Cerebellar cortex (tissue), 1 donor: Measurements from ENCODE around the gene CLDN6.

Source experiments
- DNase-seq: peaks from one replicate; pipeline ENCODE4 v3.0.0-alpha.2; 2015; ENCODE audit warnings: low spot score

CLDN6 gene

DNA sequence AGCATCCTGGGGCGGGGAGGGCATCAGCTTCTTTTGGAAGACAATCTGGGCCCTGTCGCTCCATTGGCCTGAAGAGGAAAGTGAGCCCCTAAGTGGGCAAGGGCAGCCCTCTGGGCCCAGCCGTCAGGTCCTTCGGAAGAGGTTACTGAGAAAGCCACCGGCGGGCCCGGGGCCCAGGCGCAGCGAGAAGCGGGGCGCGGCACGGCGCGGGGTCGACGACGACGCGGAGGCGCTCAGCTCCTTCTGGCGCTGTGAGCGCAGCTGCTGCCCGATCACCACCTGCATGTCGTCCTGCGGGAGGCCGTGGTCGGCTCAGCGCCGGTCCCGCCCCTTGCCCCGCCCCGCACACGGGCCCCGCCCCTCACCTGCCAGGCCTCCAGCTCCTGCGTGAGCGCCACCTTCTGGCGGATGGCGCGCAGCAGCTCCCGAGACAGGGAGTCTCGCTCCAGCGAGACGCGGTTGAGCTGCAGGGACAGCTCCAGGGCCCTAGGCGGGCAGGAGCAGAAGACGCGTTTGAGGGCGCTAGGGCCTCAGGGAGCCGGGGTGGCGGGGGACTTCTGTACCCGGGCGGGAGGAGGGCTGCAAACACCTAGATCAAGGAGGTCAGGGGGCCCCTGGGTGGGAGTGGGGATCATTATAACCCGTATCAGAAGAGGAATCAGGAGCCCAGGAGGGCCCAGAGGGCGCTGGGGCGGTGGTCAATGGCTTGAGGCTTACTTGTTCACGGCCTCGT is 10.2 kb upstream of the CLDN6 start:
- peak; percentile 89 for DNase-seq

DNA sequence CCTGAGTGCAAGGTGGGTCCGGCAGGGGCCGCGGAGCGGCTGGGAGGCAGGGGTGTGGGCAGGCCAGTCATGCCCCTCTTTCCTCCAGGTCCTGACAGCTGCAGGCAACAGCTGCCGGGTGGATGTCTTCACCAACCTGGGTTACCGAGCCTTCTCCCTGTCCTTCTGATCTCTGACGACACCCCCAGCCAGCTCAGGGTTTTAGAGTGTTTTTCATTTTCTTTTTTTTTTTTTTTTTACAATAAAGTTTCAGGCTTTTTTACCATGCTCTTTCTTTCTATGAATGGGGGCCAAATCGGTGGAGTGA is 9.5 kb upstream of the CLDN6 start:
- no peak for DNase-seq

DNA sequence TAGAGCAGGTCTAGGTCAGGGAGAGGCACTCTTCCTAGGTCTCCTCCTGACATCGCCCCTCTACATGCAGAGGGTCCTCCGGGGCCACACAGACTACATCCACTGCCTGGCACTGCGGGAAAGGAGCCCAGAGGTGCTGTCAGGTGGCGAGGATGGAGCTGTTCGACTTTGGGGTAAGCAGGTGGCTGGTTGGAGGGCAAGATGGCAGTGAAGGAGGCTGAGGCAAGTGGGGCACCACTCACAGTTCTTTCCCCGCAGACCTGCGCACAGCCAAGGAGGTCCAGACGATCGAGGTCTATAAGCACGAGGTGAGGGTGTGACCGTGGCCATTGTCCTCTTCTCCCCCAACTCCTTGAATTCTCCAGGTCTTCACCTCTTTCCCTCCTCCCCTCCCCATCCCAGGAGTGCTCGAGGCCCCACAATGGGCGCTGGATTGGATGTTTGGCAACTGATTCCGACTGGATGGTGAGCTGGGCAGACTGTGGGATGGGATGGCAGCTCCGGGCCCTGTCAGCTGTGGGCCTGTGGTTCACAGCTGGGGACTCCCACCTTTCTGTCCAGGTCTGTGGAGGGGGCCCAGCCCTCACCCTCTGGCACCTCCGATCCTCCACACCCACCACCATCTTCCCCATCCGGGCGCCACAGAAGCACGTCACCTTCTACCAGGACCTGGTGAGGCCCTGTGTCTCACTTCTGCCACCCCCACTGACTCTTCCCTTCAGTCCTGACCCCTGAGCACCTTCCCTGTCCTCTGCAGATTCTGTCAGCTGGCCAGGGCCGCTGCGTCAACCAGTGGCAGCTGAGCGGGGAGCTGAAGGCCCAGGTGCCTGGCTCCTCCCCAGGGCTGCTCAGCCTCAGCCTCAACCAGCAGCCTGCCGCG is 8.9 kb upstream of the CLDN6 start:
- no peak for DNase-seq

DNA sequence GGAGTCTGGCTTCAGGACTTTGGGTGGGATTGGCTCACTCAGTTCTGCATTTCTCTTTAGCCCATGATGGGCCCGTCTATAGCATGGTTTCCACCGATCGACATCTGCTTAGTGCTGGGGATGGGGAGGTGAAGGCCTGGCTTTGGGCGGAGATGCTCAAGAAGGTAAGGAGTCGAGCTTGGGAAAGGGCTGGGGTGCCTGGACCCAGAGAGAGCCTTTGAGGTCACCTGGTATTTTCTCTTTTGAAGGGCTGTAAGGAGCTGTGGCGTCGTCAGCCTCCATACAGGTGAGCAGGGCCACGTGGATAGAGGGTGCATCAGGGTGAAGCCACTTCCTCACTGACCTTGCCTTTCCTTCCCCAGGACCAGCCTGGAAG is 8.0 kb upstream of the CLDN6 start:
- DNase-seq, result no peak

DNA sequence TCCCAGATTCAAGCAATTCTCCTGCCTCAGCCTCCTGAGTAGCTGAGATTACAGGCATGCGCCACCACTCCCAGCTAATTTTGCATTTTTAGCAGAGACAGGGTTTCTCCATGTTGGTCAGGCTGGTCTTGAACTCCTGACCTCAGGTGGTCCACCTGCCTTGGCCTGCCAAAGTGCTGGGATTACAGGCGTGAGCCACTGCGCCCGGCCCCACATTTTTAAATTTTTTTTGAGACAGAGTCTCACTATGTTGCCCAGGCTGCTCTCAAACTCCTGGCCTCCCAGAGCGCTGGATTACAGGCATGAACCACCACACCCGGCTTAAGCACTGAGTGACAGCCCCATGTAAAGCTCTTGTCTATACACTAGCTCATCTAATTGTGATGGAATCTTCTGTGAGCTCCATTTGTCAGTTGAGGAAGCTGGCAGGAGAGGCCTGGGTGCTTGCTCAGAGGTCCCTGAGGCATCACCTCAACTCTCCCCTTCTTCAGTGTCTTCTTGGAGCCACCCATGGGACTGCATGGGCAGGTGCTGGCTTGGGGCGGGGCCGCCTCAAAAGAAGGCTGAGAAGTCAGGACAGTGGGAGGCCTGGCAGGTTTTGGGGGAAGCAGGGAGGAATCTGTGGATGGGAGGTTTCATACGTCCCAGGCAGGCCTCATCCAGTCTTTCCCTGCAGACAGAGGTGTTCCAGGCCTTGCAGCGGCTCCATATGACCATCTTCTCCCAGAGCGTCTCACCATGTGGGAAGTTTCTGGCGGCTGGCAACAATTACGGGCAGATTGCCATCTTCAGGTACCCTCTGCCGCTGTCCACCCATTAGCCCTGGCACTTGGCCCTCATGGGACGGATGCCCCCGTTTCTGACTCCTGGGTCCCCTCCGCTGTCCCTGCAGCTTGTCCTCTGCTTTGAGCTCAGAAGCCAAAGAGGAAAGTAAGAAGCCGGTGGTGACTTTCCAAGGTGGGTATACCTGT is 7.3 kb upstream of the CLDN6 start:
- no peak for DNase-seq

DNA sequence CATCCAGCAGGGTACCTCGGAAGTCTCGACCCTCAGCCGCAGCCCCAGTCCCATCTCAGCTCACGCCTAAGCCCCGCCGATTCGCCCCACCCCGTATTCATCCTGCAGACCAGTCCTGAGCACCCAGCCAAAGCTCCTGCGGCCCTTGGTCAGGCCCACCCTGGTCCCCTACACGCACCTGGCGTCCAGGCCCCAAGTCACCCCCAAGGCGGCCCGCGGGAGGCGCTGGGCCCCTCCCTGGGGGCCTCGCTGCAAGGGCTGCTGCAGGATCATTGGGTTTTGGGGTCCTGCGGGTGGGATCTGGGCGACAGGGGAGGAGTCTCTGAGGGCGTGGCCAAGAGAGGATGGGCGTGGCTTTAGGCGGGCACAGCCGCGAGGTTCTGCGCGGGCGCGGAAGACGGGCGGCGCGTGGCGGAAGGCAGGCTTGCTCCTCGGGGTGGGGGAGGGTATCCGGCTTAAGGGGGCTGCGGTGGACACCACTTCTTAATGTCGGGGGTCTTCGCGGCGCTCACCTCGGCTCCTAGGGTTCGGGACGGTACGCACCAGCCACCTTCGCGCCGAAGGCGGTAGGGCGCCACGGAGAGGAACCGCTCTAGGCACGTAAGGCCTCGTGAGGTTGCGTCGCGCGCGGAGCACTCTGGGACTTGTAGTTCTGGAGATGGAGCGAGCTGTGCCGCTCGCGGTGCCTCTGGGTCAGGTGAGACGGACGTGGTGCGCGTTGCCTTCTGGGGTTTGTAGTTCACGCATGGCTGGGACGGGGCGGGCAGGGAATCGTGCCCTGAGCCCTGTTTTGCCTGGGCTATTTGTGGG is 5.9 kb upstream of the CLDN6 start, which contains the start of the genes HCFC1R1 and THOC6:
Gene HCFC1R1, minus strand, starts transcription at position 274 of the 810 bp plus-strand sequence. Its CDS starts 1 bp downstream, at position 273.
Gene THOC6, plus strand, starts transcription at position 367 of the 810 bp plus-strand sequence. Its CDS starts 292 bp downstream, at position 659.
- peak; percentile 99 for DNase-seq

DNA sequence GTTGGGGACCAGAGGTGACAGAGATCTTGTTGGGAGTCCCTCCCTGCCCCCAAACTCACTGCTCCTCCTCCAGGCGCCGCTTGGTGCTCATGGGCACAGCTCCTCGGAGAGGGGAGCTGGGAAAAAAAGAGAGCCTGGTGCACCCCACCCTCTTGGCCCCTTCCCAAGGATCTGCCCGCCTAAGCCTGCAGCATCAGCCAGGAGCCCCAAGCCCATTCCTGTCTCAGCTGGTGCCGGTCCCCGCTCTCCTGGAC is 5.4 kb upstream of the CLDN6 start:
- DNase-seq, result peak; percentile 80

DNA sequence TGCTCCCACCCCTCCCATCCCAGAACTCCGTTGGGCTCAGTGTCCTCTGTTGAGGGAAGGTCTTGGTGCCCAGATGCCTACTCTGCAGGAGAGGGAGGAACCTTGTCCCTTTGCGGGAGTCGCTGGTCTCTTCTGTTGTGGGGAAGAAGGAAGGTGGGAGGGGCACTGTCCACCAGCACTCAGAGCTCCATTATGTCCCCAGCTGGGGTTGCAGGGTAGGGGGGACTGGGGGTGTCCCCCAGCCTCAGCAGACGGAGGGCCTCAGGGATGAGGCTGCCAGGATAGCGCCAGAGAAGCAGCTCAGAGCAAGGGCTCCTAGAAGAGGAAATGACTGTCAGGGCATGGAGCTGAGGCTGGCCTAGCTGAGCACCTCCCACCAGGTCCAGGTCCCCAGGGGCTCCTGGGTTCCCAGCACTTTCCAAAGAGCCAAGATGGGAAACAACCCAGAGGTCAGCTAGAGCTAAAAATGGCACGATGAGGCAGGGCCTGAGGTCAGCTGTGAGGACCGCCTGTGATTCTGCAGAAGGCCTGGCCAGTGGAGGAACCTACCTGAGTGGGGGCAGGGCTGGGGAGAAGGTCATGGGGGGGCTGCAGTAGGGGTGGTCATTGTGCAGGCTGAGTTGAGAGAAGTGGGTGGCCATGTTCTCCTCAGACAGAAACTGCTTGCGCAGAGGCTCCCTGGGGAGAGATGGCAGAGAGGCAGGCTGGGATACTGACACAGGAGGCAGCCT is 4.9 kb upstream of the CLDN6 start:
- no peak for DNase-seq

DNA sequence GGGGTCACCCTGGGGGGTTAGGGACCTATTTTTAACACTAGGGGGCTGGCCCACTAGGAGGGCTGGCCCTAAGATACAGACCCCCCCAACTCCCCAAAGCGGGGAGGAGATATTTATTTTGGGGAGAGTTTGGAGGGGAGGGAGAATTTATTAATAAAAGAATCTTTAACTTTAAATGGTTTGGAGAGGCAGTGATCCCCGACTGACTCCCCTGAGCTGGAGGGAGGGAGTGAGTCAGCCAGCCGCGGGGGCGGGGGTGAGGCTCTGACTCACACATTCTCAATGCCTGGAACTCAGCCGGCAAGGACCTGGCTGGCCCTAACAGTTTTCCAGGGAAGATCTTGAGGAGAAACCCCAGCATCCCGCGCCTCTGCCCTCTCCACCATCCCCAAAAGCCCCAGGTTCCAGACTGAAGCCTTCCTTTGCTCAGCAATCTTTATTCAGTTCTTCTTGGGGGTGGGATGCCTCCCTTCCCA is 4.3 kb upstream of the CLDN6 start:
- DNase-seq, result peak; percentile 77

DNA sequence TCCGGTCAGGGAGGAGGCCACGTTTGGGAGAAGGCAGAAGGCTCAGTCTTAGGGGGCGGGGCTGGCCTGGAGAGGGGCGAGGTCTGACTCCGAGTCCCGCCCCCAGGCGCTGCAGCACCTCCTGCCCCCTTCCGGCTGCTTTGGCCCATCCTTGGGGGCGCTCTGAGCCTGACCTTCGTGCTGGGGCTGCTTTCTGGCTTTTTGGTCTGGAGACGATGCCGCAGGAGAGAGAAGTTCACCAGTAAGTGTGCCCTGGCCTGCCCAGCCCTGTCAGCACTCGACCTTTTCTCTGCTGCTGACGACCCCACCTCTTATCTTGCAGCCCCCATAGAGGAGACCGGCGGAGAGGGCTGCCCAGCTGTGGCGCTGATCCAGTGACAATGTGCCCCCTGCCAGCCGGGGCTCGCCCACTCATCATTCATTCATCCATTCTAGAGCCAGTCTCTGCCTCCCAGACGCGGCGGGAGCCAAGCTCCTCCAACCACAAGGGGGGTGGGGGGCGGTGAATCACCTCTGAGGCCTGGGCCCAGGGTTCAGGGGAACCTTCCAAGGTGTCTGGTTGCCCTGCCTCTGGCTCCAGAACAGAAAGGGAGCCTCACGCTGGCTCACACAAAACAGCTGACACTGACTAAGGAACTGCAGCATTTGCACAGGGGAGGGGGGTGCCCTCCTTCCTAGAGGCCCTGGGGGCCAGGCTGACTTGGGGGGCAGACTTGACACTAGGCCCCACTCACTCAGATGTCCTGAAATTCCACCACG is 3.6 kb upstream of the CLDN6 start:
- peak; percentile 84 for DNase-seq

DNA sequence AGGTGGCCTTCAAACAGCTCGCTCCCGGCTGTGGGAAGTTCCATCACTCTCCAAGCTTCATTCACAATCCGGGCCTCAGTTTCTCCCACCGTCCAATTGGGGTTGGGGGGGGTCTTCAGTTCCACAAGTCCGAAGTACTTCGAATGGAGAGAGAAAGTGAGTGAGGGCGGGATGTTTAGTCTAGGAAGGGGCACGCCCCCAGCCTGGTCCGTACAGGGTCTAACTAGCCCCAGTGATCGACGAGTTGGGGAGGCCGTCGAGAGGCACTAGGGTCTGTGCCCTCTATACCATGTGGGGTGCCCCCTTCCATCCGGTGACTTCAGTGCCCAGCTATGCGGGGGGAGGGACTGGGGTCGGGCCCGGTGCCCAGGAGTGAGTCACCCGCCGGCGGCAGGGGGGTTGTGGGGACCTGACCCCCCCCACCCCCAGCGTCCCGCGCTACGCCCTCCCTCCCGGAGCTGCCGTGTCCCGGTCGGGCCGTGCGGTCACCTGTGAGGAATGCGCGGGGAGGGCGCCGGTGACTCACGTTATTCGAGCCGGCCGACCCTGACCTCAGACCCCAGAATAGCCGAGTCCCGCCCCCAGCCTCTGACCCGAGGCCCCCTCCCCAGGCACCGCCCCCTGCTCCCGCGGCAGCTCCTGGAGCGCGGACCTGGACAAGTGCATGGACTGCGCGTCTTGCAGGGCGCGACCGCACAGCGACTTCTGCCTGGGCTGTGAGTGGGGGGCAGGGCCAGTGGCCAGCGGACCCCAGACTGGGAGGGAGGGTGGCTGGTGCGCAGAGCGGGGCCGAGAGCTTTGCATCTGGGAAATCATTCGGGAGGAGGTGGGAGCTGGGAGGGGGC is 2.8 kb upstream of the CLDN6 start:
- DNase-seq, result peak; percentile 62

DNA sequence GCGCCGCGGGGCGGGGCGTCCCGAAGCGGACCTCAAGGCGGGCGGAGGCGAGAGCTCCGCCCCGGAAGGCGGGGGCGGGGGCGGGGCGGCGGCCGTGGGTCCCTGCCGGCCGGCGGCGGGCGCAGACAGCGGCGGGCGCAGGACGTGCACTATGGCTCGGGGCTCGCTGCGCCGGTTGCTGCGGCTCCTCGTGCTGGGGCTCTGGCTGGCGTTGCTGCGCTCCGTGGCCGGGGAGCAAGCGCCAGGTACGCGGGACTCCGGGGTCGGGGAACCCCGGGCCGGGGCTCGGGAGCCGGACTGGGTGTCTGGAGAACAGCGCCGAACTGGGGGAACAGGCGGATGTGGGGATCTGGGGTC is 2.2 kb upstream of the CLDN6 start, which contains the start of gene TNFRSF12A:
Gene TNFRSF12A, plus strand, starts transcription at position 122 of the 357 bp plus-strand sequence. Its CDS starts 30 bp downstream, at position 152.
- DNase-seq, result peak; percentile 53

DNA sequence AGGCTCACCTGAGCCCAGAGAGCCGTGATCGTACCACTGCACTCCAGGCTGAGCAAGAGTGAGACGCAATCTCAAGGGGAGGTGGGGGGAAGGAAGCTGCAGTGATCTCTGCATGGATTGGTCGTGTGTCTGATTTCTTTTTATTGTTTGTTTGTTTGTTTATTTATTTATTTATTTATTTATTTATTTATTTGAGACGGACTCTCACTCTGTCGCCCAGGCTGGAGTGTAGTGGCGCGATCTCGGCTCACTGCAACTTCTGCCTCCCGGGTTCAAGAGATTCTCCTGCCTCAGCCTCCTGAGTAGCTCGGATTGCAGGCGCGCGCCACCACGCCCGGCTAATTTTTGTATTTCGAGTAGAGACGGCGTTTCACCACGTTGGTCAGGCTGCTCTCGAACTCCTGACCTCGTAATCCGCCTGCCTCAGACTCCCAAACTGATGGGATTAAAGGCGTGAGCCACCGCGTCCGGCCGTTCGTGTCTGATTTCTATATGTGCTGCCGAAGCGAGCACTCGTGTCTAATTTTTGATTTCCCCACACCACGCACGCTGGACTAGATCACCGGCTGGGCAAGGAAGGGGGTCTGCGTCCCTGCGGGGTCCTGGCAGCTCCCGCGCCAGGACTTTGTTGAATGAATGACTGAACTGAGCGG is 1.7 kb upstream of the CLDN6 start:
- no peak for DNase-seq

DNA sequence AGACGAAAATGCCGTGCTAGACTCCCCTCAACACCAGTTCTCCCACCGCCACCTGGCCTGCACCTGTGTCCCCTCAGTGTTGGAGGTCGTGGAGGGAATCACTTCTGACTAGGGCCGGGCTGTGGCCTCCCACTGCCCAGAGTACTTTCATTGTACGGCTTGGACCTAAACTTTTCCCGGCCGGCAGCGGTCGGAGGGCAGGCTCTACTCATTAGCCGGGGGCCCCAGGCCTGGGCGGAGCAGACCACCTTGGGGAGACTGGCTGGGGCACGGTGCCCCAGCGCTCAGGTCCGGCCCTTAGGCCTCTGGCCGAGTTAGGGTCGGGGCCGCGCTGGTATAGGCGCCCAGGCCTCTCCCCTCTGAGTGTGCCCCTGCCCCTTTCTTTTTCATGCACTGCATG is 639 bp downstream of the CLDN6 start:
- no peak for DNase-seq

DNA sequence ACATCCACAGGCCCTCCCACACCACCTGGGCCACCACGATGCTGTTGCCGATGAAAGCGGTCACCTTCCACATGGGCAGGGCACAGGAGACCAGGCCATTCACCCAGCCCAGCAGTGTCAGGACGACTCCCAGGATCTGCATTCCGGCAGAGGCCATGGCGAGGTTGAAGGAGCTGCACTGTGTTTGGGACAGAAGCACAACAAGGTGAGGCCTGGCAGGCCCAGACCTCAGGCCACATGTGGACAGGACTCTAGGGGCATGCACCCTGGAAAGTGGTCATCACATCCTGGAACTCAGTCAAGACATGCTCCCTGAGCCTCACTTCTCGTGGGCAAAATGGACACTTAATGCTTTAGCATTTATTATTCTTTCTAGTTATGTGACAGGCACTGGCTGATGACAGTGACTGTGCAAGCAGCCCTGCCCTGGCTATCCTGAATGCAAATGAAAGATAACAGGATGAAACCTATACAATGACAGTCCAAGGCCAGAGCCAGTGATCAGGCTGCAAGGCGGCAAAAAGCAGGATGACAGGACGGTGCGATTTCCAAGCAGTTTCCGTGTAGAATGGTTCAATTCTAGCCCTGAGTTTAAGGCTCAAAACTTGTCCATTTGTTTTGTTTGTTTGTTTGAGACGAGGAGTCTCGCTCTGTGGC is 2.0 kb downstream of the CLDN6 start:
- no peak for DNase-seq

DNA sequence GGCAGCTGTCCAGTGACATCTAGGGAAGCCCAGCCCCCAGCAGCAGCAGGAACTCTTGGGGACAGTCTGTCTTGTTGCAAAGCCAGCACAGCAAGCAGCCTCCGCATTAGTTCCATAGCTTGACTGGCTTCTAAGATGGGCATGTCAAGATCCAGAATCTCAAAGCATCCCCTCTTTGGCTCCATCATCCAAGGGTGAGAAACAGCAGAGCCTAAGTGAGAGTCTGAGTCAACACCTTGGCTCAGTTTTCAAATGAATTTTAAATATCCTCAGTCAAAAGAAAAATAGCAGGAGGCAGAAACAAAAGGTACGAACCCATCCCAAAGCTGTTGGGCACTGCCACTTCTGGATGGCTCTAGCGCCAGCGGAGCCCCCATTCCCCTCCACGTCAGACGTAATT is 3.0 kb downstream of the CLDN6 start:
- no peak for DNase-seq

DNA sequence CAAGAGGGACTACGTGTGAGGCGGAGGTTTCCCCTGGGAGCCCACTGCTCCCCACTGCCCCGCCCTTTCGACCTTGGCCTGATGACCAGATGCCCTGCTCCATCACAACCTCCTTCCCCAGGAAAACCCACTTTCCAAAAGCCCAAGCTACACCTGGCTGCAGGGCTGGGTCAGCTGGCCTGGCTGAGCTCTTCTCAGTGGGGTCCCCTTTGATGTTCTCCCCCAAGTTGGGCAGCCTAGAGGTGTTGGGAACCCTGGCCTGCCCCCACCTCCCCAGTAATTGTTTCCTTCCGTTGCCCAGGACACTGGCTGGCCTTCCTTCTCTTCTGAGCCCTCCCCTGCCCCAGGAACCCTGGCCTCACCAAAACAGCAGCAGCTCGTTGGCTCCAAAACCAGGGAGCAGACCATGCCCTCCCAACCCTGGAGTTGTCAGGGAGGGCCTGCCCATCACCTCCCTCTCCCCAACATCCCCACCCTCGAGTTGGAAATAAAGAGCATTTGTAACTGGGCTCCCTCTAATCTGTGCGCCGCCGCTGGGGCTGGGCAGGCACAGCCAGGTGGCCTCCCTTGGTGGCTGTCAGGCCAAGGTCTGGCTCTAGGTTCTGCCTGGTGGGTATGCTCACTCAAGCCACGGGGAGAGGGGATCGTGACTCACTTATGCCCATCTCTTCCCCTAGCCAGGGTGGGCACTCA is 3.8 kb downstream of the CLDN6 start:
- no peak for DNase-seq
